ENCODE measurements around the gene SCMH1.

Gene SCMH1

DNA sequence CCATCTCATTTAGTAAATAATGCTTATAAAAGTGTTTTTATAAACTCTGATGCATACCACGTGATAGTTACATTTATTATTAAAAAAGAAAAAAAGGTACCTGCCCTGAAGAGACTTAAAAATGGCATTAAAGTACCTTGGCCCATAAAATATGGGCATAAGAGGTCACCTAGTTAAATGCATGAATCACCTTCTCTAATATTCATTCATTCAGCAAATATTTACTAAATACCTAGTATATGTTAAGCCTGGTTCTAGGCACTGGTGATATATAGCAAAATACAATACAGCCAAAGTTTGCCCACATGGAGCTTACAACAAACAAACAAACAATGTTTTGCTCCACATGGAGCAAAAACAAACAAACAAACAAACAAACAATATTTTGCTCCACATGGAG lies 87.0 kb downstream of the SCMH1 start:
- no peak overlapping the region for H3K18ac ChIP-seq (ENCODE audit: low read depth in 1 of 2, low read length in 2 of 2)
- no peaks in the 10 kb centered on the region for H3K9me3 ChIP-seq (ENCODE audit: control insufficient read depth, low read length)
- H3K36me3 ChIP-seq (ENCODE audit: control insufficient read depth in 1 of 2, insufficient read depth in 2 of 2, low read depth in 1 of 2, low read length in 2 of 2): peaks cover 0 to 11% of the 10 kb centered on the region in 2 experiments
- DNase-seq: no peak
- no peak overlapping the region for H3K4me2 ChIP-seq (ENCODE audit: low read length, poor library complexity, severe bottlenecking)
- H2AK5ac ChIP-seq (ENCODE audit: low read length, severe bottlenecking): no peak overlapping the region
- H4K8ac ChIP-seq (ENCODE audit: low read length): no peak overlapping the region
- no peak overlapping the region for H2BK120ac ChIP-seq (ENCODE audit: low read depth, low read length)
- H2AFZ ChIP-seq (ENCODE audit: low read depth, low read length): no peak overlapping the region
- H2BK15ac ChIP-seq (ENCODE audit: low read depth, poor library complexity, severe bottlenecking): no peak overlapping the region
- H3K23ac ChIP-seq (ENCODE audit: low read length in 2 of 2): no peak overlapping the region
- WGBS: no CpG with 5 or more reads among the region's 1 CpG
- H3K4ac ChIP-seq (ENCODE audit: low read depth in 1 of 2, low read length in 2 of 2): no peak overlapping the region
- no peak overlapping the region for H3K9ac ChIP-seq (ENCODE audit: low read length)
- H2BK12ac ChIP-seq (ENCODE audit: low read length in 2 of 2): no peak overlapping the region
- H3K79me1 ChIP-seq (replicated peaks; ENCODE audit: low read length, poor library complexity, severe bottlenecking): peaks cover 2% of the 10 kb centered on the region
- H3K27ac ChIP-seq (ENCODE audit: low read length, poor library complexity, severe bottlenecking): no peak overlapping the region
- H3K4me1 ChIP-seq (ENCODE audit: control insufficient read depth, insufficient read depth, low read depth, low read length): peaks cover 3% of the 10 kb centered on the region
- peaks cover 0 to 22% of the 10 kb centered on the region in 2 experiments for H3K27me3 ChIP-seq (ENCODE audit: control insufficient read depth in 1 of 2, insufficient read depth in 1 of 2, low read length in 2 of 2)
- H2BK5ac ChIP-seq (ENCODE audit: low read depth, low read length, poor library complexity, severe bottlenecking): no peak overlapping the region
- no peak overlapping the region for H3K4me3 ChIP-seq (ENCODE audit: insufficient read depth in 1 of 2, low read depth in 1 of 2, low read length in 2 of 2)
- no peak overlapping the region for H3K14ac ChIP-seq (ENCODE audit: low read length in 2 of 2)
- H4K91ac ChIP-seq (ENCODE audit: low read length): no peak overlapping the region

DNA sequence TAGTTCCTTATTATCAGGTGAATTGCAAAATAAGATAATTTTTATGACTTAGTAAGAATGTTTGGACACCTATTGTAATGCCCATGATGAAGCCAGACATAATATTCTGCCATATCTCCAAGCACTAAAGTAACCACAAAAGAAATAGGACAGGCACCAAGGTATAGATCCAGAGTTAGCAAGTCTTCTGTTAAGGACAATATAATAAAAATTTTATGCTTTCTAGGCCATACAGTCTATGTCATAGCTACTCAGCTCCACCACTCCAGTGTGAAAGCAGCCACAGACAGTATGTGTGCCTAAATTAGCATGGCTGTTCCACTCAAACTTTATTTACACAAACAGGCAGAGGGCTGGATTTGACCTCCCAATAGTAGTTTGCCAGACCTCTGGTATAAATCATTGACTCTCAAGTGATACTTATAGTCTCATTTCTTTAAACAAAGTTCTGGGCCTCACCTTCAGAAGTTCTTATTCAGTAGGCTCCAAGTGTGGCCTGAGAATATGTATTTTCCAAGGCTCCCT lies 88.3 kb downstream of the SCMH1 start:
- Histone ChIP-seq H3K79me1 (replicated peaks; ENCODE audit: low read length, poor library complexity, severe bottlenecking) (peaks cover 2% of the 10 kb centered on the region), H3K27ac (ENCODE audit: low read length, poor library complexity, severe bottlenecking) (no peak overlapping the region), H2AK5ac (ENCODE audit: low read length, severe bottlenecking) (no peak overlapping the region), H3K9ac (ENCODE audit: low read length) (no peak overlapping the region), H2AFZ (ENCODE audit: low read depth, low read length) (no peak overlapping the region), H2BK12ac (ENCODE audit: low read length in 2 of 2) (no peak overlapping the region), H3K4ac (ENCODE audit: low read depth in 1 of 2, low read length in 2 of 2) (no peak overlapping the region), H2BK5ac (ENCODE audit: low read depth, low read length, poor library complexity, severe bottlenecking) (no peak overlapping the region), H3K14ac (ENCODE audit: low read length in 2 of 2) (no peak overlapping the region), H4K91ac (ENCODE audit: low read length) (no peak overlapping the region), H2BK15ac (ENCODE audit: low read depth, poor library complexity, severe bottlenecking) (no peak overlapping the region), H2BK120ac (ENCODE audit: low read depth, low read length) (no peak overlapping the region), H3K9me3 (ENCODE audit: control insufficient read depth, low read length) (no peaks in the 10 kb centered on the region), H3K18ac (ENCODE audit: low read depth in 1 of 2, low read length in 2 of 2) (no peak overlapping the region), H4K8ac (ENCODE audit: low read length) (no peak overlapping the region), H3K4me2 (ENCODE audit: low read length, poor library complexity, severe bottlenecking) (no peak overlapping the region), H3K23ac (ENCODE audit: low read length in 2 of 2) (no peak overlapping the region), H3K27me3 (ENCODE audit: control insufficient read depth in 1 of 2, insufficient read depth in 1 of 2, low read length in 2 of 2) (peaks cover 0 to 11% of the 10 kb centered on the region in 2 experiments), H3K36me3 (ENCODE audit: control insufficient read depth in 1 of 2, insufficient read depth in 2 of 2, low read depth in 1 of 2, low read length in 2 of 2) (peaks cover 0 to 15% of the 10 kb centered on the region in 2 experiments), H3K4me1 (ENCODE audit: control insufficient read depth, insufficient read depth, low read depth, low read length) (peaks cover 3% of the 10 kb centered on the region), H3K4me3 (ENCODE audit: insufficient read depth in 1 of 2, low read depth in 1 of 2, low read length in 2 of 2) (no peak overlapping the region)
- peak; percentile 38 for DNase-seq

GRCh38 chr1:41152622-41153044 lies 89.5 kb downstream of the SCMH1 start:
- Histone ChIP-seq H4K91ac (ENCODE audit: low read length) (no peak overlapping the region), H3K4ac (ENCODE audit: low read depth in 1 of 2, low read length in 2 of 2) (no peak overlapping the region), H3K18ac (ENCODE audit: low read depth in 1 of 2, low read length in 2 of 2) (no peak overlapping the region), H2BK5ac (ENCODE audit: low read depth, low read length, poor library complexity, severe bottlenecking) (peak overlapping the region; percentile 61), H4K8ac (ENCODE audit: low read length) (no peak overlapping the region), H2BK15ac (ENCODE audit: low read depth, poor library complexity, severe bottlenecking) (no peak overlapping the region), H3K14ac (ENCODE audit: low read length in 2 of 2) (no peak overlapping the region), H3K9ac (ENCODE audit: low read length) (peak overlapping the region; percentile 11), H2BK12ac (ENCODE audit: low read length in 2 of 2) (no peak overlapping the region), H3K27me3 (ENCODE audit: control insufficient read depth in 1 of 2, insufficient read depth in 1 of 2, low read length in 2 of 2) (no peaks in the 10 kb centered on the region), H2AK5ac (ENCODE audit: low read length, severe bottlenecking) (peak overlapping the region; percentile 88), H2BK120ac (ENCODE audit: low read depth, low read length) (no peak overlapping the region), H3K9me3 (ENCODE audit: control insufficient read depth, low read length) (no peaks in the 10 kb centered on the region), H3K79me1 (replicated peaks; ENCODE audit: low read length, poor library complexity, severe bottlenecking) (peaks cover 2% of the 10 kb centered on the region), H2AFZ (ENCODE audit: low read depth, low read length) (no peak overlapping the region), H3K4me3 (ENCODE audit: insufficient read depth in 1 of 2, low read depth in 1 of 2, low read length in 2 of 2) (peak overlapping the region in 1 of 2 experiments; percentile 5), H3K27ac (ENCODE audit: low read length, poor library complexity, severe bottlenecking) (peak overlapping the region; percentile 92), H3K4me2 (ENCODE audit: low read length, poor library complexity, severe bottlenecking) (no peak overlapping the region), H3K23ac (ENCODE audit: low read length in 2 of 2) (no peak overlapping the region), H3K4me1 (ENCODE audit: control insufficient read depth, insufficient read depth, low read depth, low read length) (peaks cover 3% of the 10 kb centered on the region), H3K36me3 (ENCODE audit: control insufficient read depth in 1 of 2, insufficient read depth in 2 of 2, low read depth in 1 of 2, low read length in 2 of 2) (peaks cover 0 to 15% of the 10 kb centered on the region in 2 experiments)
- peak; percentile 83 for DNase-seq
- no CpG with 5 or more reads among the region's 1 CpG for WGBS

DNA sequence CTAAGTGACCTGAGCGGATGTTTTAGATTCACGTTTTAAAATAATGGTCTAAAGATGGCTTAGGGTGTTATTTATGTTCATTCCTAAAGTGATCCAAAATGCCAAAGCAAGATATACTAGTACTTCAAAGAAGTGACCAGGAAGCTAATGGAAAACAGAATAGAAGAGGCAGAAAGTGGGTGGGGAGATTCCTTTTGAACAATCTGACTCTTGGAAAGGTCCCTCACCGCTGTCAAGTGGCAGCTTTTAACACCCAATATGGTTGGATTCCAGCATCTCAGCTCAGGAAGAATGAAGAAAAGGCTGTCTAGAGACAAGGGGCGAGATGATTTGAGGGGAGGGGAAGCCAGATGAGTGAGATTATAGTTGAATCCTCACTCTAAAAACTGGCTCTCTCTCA lies 90.3 kb downstream of the SCMH1 start:
- H2BK15ac ChIP-seq (ENCODE audit: low read depth, poor library complexity, severe bottlenecking): peak overlapping the region; percentile 52
- H3K27me3 ChIP-seq (ENCODE audit: control insufficient read depth in 1 of 2, insufficient read depth in 1 of 2, low read length in 2 of 2): no peaks in the 10 kb centered on the region
- H3K4me1 ChIP-seq (ENCODE audit: control insufficient read depth, insufficient read depth, low read depth, low read length): peaks cover 3% of the 10 kb centered on the region
- H2BK120ac ChIP-seq (ENCODE audit: low read depth, low read length): no peak overlapping the region
- H3K79me1 ChIP-seq (replicated peaks; ENCODE audit: low read length, poor library complexity, severe bottlenecking): peaks cover 2% of the 10 kb centered on the region
- no peak overlapping the region for H3K4ac ChIP-seq (ENCODE audit: low read depth in 1 of 2, low read length in 2 of 2)
- H2AK5ac ChIP-seq (ENCODE audit: low read length, severe bottlenecking): peak overlapping the region; percentile 88
- H3K4me3 ChIP-seq (ENCODE audit: insufficient read depth in 1 of 2, low read depth in 1 of 2, low read length in 2 of 2): peak overlapping the region in 1 of 2 experiments; percentile 5
- H4K8ac ChIP-seq (ENCODE audit: low read length): peak overlapping the region; percentile 84
- WGBS: 78% methylated on average over 4 of the region's 4 CpGs
- no peak overlapping the region for H4K91ac ChIP-seq (ENCODE audit: low read length)
- H2AFZ ChIP-seq (ENCODE audit: low read depth, low read length): no peak overlapping the region
- H3K4me2 ChIP-seq (ENCODE audit: low read length, poor library complexity, severe bottlenecking): no peak overlapping the region
- H3K36me3 ChIP-seq (ENCODE audit: control insufficient read depth in 1 of 2, insufficient read depth in 2 of 2, low read depth in 1 of 2, low read length in 2 of 2): peaks cover 0 to 15% of the 10 kb centered on the region in 2 experiments
- H3K14ac ChIP-seq (ENCODE audit: low read length in 2 of 2): no peak overlapping the region
- peak overlapping the region; percentile 61 for H2BK5ac ChIP-seq (ENCODE audit: low read depth, low read length, poor library complexity, severe bottlenecking)
- H2BK12ac ChIP-seq (ENCODE audit: low read length in 2 of 2): peak overlapping the region in 1 of 2 experiments; percentile 29
- H3K27ac ChIP-seq (ENCODE audit: low read length, poor library complexity, severe bottlenecking): peak overlapping the region; percentile 92
- no peak overlapping the region for H3K23ac ChIP-seq (ENCODE audit: low read length in 2 of 2)
- no peaks in the 10 kb centered on the region for H3K9me3 ChIP-seq (ENCODE audit: control insufficient read depth, low read length)
- peak overlapping the region; percentile 11 for H3K9ac ChIP-seq (ENCODE audit: low read length)
- peak; percentile 19 for DNase-seq
- H3K18ac ChIP-seq (ENCODE audit: low read depth in 1 of 2, low read length in 2 of 2): peak overlapping the region; percentile 38 to 62
